H1 (cell line): Measurements from ENCODE around the gene TEX29. TPM values are rescaled to one million over a fixed set of nuclear protein-coding genes. Genes with fewer than 3 reads are reported as not detected.

Experiments
- CTCF ChIA-PET: fragments of 300-600 bp; sonication (Branson Sonifier 250); formaldehyde crosslinking; loops from one replicate; lab custom pipeline; 2021; ENCODE audit not compliant: partially characterized antibody; lab: Charles Lee
- POLR2A ChIA-PET: fragments of 300-600 bp; sonication (Branson Sonifier 250); formaldehyde crosslinking; loops from one replicate; lab custom pipeline; 2021; ENCODE audit warnings: inconsistent platforms; ENCODE audit not compliant: partially characterized antibody; lab: Charles Lee
- DNase-seq, 2 experiments: peaks; one replicate each; pipeline versions ENCODE4 v3.0.0 to v3.0.0-alpha.2; 2010 to 2022; ENCODE audit warnings: low spot score in 2 of 2, low read depth in 1 of 2, mixed read lengths in 1 of 2
- FAIRE-seq: peaks from 2 replicates; lab custom pipeline; 2011; peaks lifted over from hg19 to GRCh38; lab: Jason Lieb, UNC
- H2AFZ ChIP-seq: 2 replicates; pipeline ENCODE4 v1.8.1; 2012; ENCODE audit warnings: low read length, inconsistent platforms
- H2AK5ac ChIP-seq: 2 replicates; pipeline ENCODE4 v1.6.1; 2013; ENCODE audit warnings: low read depth, low read length
- H2BK120ac ChIP-seq: replicated peaks from 2 replicates; pipeline ENCODE3; 2013; ENCODE audit warnings: low read depth, low read length, inconsistent platforms
- H2BK12ac ChIP-seq: 2 replicates; pipeline ENCODE4 v1.6.1; 2013; ENCODE audit warnings: low read depth, low read length
- H2BK15ac ChIP-seq: 2 replicates; pipeline ENCODE4 v1.6.1; 2013; ENCODE audit warnings: low read length
- H2BK20ac ChIP-seq: 2 replicates; pipeline ENCODE4 v1.6.1; 2013; ENCODE audit warnings: low read length
- H2BK5ac ChIP-seq: 2 replicates; pipeline ENCODE4 v1.6.1; 2013; ENCODE audit warnings: low read depth, low read length
- H3K14ac ChIP-seq: 2 replicates; pipeline ENCODE4 v1.6.1; 2013; ENCODE audit warnings: inconsistent platforms; ENCODE audit not compliant: insufficient read length
- H3K18ac ChIP-seq: 2 replicates; pipeline ENCODE4 v1.6.1; 2013; ENCODE audit warnings: low read length; ENCODE audit errors: extremely low read depth
- H3K23ac ChIP-seq: 2 replicates; pipeline ENCODE4 v1.6.1; 2013; ENCODE audit warnings: inconsistent platforms; ENCODE audit not compliant: insufficient read length
- H3K23me2 ChIP-seq: 2 replicates; pipeline ENCODE4 v1.6.1; 2013; ENCODE audit warnings: low read depth, low read length
- H3K27ac ChIP-seq: 2 replicates; pipeline ENCODE4 v1.6.1; 2011; ENCODE audit warnings: low read depth, low read length, inconsistent platforms
- H3K27me3 ChIP-seq, 4 experiments: replicated peaks in 1 of 4; 1 replicate in 1 of 4; 2 replicates in 3 of 4; pipeline versions ENCODE4 v1.6.1 to v1.8.1; 2011 to 2013; ENCODE audit warnings: low read length in 3 of 4, mild to moderate bottlenecking in 3 of 4, inconsistent platforms in 2 of 4, mixed read lengths in 2 of 4, moderate library complexity in 1 of 4; ENCODE audit not compliant: control insufficient read depth in 3 of 4, insufficient read depth in 3 of 4; ENCODE audit errors: extremely low read depth in 1 of 4
- H3K36me3 ChIP-seq, 4 experiments: 2 replicates each; pipeline versions ENCODE4 v1.6.1 to v1.8.1; 2011 to 2013; ENCODE audit warnings: mild to moderate bottlenecking in 4 of 4, low read length in 3 of 4, moderate library complexity in 2 of 4, control low read depth in 1 of 4, inconsistent platforms in 1 of 4; ENCODE audit not compliant: insufficient read depth in 4 of 4, control insufficient read depth in 2 of 4
- H3K4ac ChIP-seq: replicated peaks from 2 replicates; pipeline ENCODE3; 2013; ENCODE audit warnings: low read length, low read depth, mixed read lengths, inconsistent platforms; ENCODE audit not compliant: insufficient read length
- H3K4me1 ChIP-seq, 4 experiments: replicated peaks in 1 of 4; 1 replicate in 1 of 4; 2 replicates in 3 of 4; pipeline versions ENCODE4 v1.6.1 to v1.8.1; 2011 to 2013; ENCODE audit warnings: low read length in 3 of 4, inconsistent platforms in 2 of 4, mixed read lengths in 1 of 4; ENCODE audit not compliant: insufficient read depth in 4 of 4, control insufficient read depth in 3 of 4
- H3K4me2 ChIP-seq, 2 experiments: 2 replicates each; pipeline versions ENCODE4 v1.6.1 to v1.8.1; 2011 to 2013; ENCODE audit warnings: low read depth in 2 of 2, low read length in 2 of 2, control low read depth in 1 of 2, inconsistent platforms in 1 of 2, mild to moderate bottlenecking in 1 of 2; ENCODE audit not compliant: insufficient read depth in 1 of 2
- H3K4me3 ChIP-seq, 4 experiments: fragments of 200-600, 300-600 bp in 1 of 4; sonication (generic), shearing (Covaris generic), sonication (Bioruptor Twin) in 1 of 4; 2 replicates each; pipeline versions ENCODE4 v1.5.1 to v1.8.1; 2011 to 2016; ENCODE audit warnings: low read length in 4 of 4, low read depth in 3 of 4, control low read depth in 2 of 4, inconsistent platforms in 2 of 4, mild to moderate bottlenecking in 2 of 4, mixed read lengths in 1 of 4, moderate library complexity in 1 of 4; ENCODE audit not compliant: insufficient read depth in 2 of 4; ENCODE audit errors: extremely low read depth in 1 of 4
- H3K56ac ChIP-seq: replicated peaks from 2 replicates; pipeline ENCODE3; 2013; ENCODE audit warnings: low read depth, mild to moderate bottlenecking, mixed read lengths, low read length, inconsistent platforms; ENCODE audit not compliant: insufficient read length
- H3K79me1 ChIP-seq: 2 replicates; pipeline ENCODE4 v1.6.1; 2013; ENCODE audit warnings: low read depth, low read length, control low read depth
- H3K79me2 ChIP-seq, 2 experiments: 2 replicates each; pipeline versions ENCODE4 v1.6.1 to v1.8.1; 2012 to 2013; ENCODE audit warnings: low read length in 2 of 2, mild to moderate bottlenecking in 2 of 2, inconsistent platforms in 1 of 2; ENCODE audit not compliant: insufficient read depth in 2 of 2, control insufficient read depth in 1 of 2
- H3K9ac ChIP-seq, 4 experiments: replicated peaks in 1 of 4; 1 replicate in 1 of 4; 2 replicates in 3 of 4; pipeline versions ENCODE4 v1.6.1 to v1.8.1; 2011 to 2013; ENCODE audit warnings: low read depth in 3 of 4, low read length in 3 of 4, control low read depth in 2 of 4, mild to moderate bottlenecking in 2 of 4, moderate library complexity in 2 of 4, inconsistent platforms in 1 of 4; ENCODE audit errors: extremely low read depth in 1 of 4
- H3K9me3 ChIP-seq, 2 experiments: 2 replicates each; pipeline versions ENCODE4 v1.6.1 to v1.8.1; 2012 to 2013; ENCODE audit warnings: mild to moderate bottlenecking in 2 of 2, moderate library complexity in 2 of 2, control low read depth in 1 of 2, inconsistent platforms in 1 of 2, low read depth in 1 of 2, low read length in 1 of 2, mixed read lengths in 1 of 2; ENCODE audit not compliant: insufficient read depth in 2 of 2
- H4K20me1 ChIP-seq, 2 experiments: replicated peaks in 1 of 2; 2 replicates each; pipeline versions ENCODE3 to v1.8.1; 2011 to 2013; ENCODE audit warnings: inconsistent platforms in 2 of 2, low read length in 2 of 2, mild to moderate bottlenecking in 1 of 2; ENCODE audit not compliant: insufficient read depth in 2 of 2, control insufficient read depth in 1 of 2
- H4K5ac ChIP-seq: 2 replicates; pipeline ENCODE4 v1.6.1; 2013; ENCODE audit warnings: low read length, low read depth, mixed read lengths, inconsistent platforms; ENCODE audit not compliant: insufficient read length
- H4K8ac ChIP-seq: 2 replicates; pipeline ENCODE4 v1.8.0; 2013; ENCODE audit warnings: mild to moderate bottlenecking, moderate library complexity, low read length, inconsistent platforms; ENCODE audit not compliant: insufficient read depth; ENCODE audit errors: extremely low read depth
- H4K91ac ChIP-seq: replicated peaks from 2 replicates; pipeline ENCODE3; 2013; ENCODE audit warnings: low read length, mixed read lengths, inconsistent platforms; ENCODE audit not compliant: insufficient read length
- BRCA1 ChIP-seq: IDR thresholded peaks from 2 replicates; pipeline ENCODE4 v1.6.1; 2012; ENCODE audit warnings: low read depth, low read length, improper control_type of control experiment
- PHF8 ChIP-seq: fragments of 200-600 bp; sonication (generic); conservative IDR thresholded peaks from 2 replicates; pipeline ENCODE4 v1.7.1; 2012; ENCODE audit warnings: low read depth, mild to moderate bottlenecking, inconsistent platforms, low read length, moderate library complexity
- POLR2A ChIP-seq, 2 experiments: IDR thresholded peaks; 1 replicate in 1 of 2; 2 replicates in 1 of 2; pipeline ENCODE4 v1.6.1; 2011; ENCODE audit warnings: low read depth in 2 of 2, low read length in 2 of 2, mild to moderate bottlenecking in 2 of 2; ENCODE audit errors: control extremely low read depth in 1 of 2
- POU5F1 ChIP-seq: IDR thresholded peaks from 2 replicates; pipeline ENCODE4 v1.6.1; 2011; ENCODE audit warnings: low read depth, mild to moderate bottlenecking, low read length, moderate library complexity
- USF2 ChIP-seq: IDR thresholded peaks from 2 replicates; pipeline ENCODE4 v1.6.1; 2011; ENCODE audit warnings: low read length, improper control_type of control experiment
- WGBS, 2 experiments: shearing (Covaris generic) in 1 of 2; methylation state at CpG; one replicate each; pipeline versions ENCODE4 v1.1.6 to v1.1.7; 2013 to 2015; ENCODE audit warnings: low lambda C conversion rate in 2 of 2, mixed read lengths in 2 of 2, inconsistent platforms in 1 of 2, low coverage in 1 of 2, missing lambda C conversion rate in 1 of 2; ENCODE audit not compliant: insufficient replicate concordance in 2 of 2, insufficient coverage in 1 of 2, insufficient read length in 1 of 2; ENCODE audit errors: extremely low coverage in 1 of 2, missing lambda C conversion rate in 1 of 2; 5-methylcytosine and 5-hydroxymethylcytosine counted together
- polyA plus RNA-seq, 7 experiments: library from polyadenylated mRNA; depleted of rRNA in 3 of 7; stranded (reverse) in 5 of 7; unstranded in 2 of 7; fragments of >200 nt in 5 of 7; fragments of 200-250 nt in 2 of 7; gene quantifications; 1 replicate in 5 of 7; 2 replicates in 1 of 7; 4 replicates in 1 of 7; pipeline versions ENCODE4 v1.2.1 to v1.2.3, GENCODE V29; 2011 to 2013; ENCODE audit warnings: missing spikeins in 2 of 7, mixed read lengths in 2 of 7
- total RNA-seq: library from RNA; stranded (reverse); fragmentation: NEBNext Ultra II Directional; extraction: Animal tissue kit (Norgen Biotek cat#: 25700); gene quantifications from 2 replicates; pipeline ENCODE4 v1.2.1, GENCODE V29; 2021
- TF ChIP-seq, protein P1 (sequence below): IDR thresholded peaks from 2 replicates; pipeline ENCODE4 v1.6.1; 2012; ENCODE audit warnings: low read length, inconsistent platforms

Gene TEX29
- total and polyA plus RNA-seq, 2 of the 8 experiments (the other 6 are each of a cell fraction or from before 2014, with no cell fraction given): 0.08 TPM; not detected in 1

- Histone ChIP-seq H3K14ac (no peak overlapping the region), H3K36me3 (peaks cover 13 to 39% (median 28%) of the 10 kb centered on the region in 4 experiments; a peak in 7 of 8 replicates), H4K91ac (no peak overlapping the region), H3K23ac (no peak overlapping the region), H3K79me1 (peaks cover 2% of the 10 kb centered on the region; the same call in 1 of the 2 replicates), H4K5ac (no peak overlapping the region), H3K4me1 (no peaks in the 10 kb centered on the region), H3K27me3 (peaks cover 0 to 1% (median 0%) of the 10 kb centered on the region in 4 experiments; a peak in 1 of 7 replicates), H3K23me2 (no peaks in the 10 kb centered on the region), H3K18ac (no peak overlapping the region), H4K20me1 (peaks cover 2 to 11% of the 10 kb centered on the region in 2 experiments), H3K4ac (no peak overlapping the region), H3K4me3 (no peak overlapping the region), H3K79me2 (no peaks in the 10 kb centered on the region; a peak in 1 of 4 replicates), H2AK5ac (no peak overlapping the region), H2AFZ (no peak overlapping the region), H3K4me2 (no peak overlapping the region), H2BK120ac (no peak overlapping the region), H3K9me3 (no peaks in the 10 kb centered on the region), H3K56ac (no peak overlapping the region), H2BK5ac (no peak overlapping the region), H4K8ac (no peak overlapping the region), H3K27ac (no peak overlapping the region), H3K9ac (no peak overlapping the region), H2BK20ac (no peak overlapping the region), H2BK15ac (no peak overlapping the region), H2BK12ac (no peak overlapping the region)
- ChIA-PET CTCF (interaction anchor here (0.9 to 1.3 kb wide), 2 partner anchors 10 to 22 kb away, joined by 3 to 5 read pairs; no protein-coding TSS in a partner anchor), POLR2A (no interaction called here)
- DNase-seq (no peak), FAIRE-seq (no peak)
- TF ChIP-seq BRCA1: no peak
- no peak for TF ChIP-seq USF2
- TF ChIP-seq, protein P1, sequence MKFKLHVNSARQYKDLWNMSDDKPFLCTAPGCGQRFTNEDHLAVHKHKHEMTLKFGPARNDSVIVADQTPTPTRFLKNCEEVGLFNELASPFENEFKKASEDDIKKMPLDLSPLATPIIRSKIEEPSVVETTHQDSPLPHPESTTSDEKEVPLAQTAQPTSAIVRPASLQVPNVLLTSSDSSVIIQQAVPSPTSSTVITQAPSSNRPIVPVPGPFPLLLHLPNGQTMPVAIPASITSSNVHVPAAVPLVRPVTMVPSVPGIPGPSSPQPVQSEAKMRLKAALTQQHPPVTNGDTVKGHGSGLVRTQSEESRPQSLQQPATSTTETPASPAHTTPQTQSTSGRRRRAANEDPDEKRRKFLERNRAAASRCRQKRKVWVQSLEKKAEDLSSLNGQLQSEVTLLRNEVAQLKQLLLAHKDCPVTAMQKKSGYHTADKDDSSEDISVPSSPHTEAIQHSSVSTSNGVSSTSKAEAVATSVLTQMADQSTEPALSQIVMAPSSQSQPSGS: no peak
- TF ChIP-seq POLR2A (IDR thresholded peaks at IDR 0.05; ENCODE audit: control extremely low read depth in 1 of 2, low read depth in 2 of 2, low read length in 2 of 2): no peak
- TF ChIP-seq PHF8: no peak
- no peak for TF ChIP-seq POU5F1
- 93% methylated on average over 10 of the region's 10 CpGs; no CpG with 5 or more reads in 1 of the 2 experiments for WGBS, 2 experiments
Measured at GRCh38 chr13:111275382-111275781, 45.1 kb upstream of the TEX29 start.
